H1 (cell line): ENCODE measurements around the gene PANX1. TPM values are rescaled to one million over a fixed set of nuclear protein-coding genes. Genes with fewer than 3 reads are reported as not detected.

Experiments used
- CTCF ChIA-PET: fragments of 300-600 bp; sonication (Branson Sonifier 250); formaldehyde crosslinking; loops from one replicate; lab custom pipeline; 2021; ENCODE audit not compliant: partially characterized antibody; lab: Charles Lee
- POLR2A ChIA-PET: fragments of 300-600 bp; sonication (Branson Sonifier 250); formaldehyde crosslinking; loops from one replicate; lab custom pipeline; 2021; ENCODE audit warnings: inconsistent platforms; ENCODE audit not compliant: partially characterized antibody; lab: Charles Lee
- DNase-seq, 2 experiments: peaks; one replicate each; pipeline versions ENCODE4 v3.0.0 to v3.0.0-alpha.2; 2010 to 2022; ENCODE audit warnings: low spot score in 2 of 2, low read depth in 1 of 2, mixed read lengths in 1 of 2
- FAIRE-seq: peaks from 2 replicates; lab custom pipeline; 2011; peaks lifted over from hg19 to GRCh38; lab: Jason Lieb, UNC
- H2AFZ ChIP-seq: 2 replicates; pipeline ENCODE4 v1.8.1; 2012; ENCODE audit warnings: low read length, inconsistent platforms
- H2AK5ac ChIP-seq: 2 replicates; pipeline ENCODE4 v1.6.1; 2013; ENCODE audit warnings: low read depth, low read length
- H2BK120ac ChIP-seq: replicated peaks from 2 replicates; pipeline ENCODE3; 2013; ENCODE audit warnings: low read depth, low read length, inconsistent platforms
- H2BK12ac ChIP-seq: 2 replicates; pipeline ENCODE4 v1.6.1; 2013; ENCODE audit warnings: low read depth, low read length
- H2BK15ac ChIP-seq: 2 replicates; pipeline ENCODE4 v1.6.1; 2013; ENCODE audit warnings: low read length
- H2BK20ac ChIP-seq: 2 replicates; pipeline ENCODE4 v1.6.1; 2013; ENCODE audit warnings: low read length
- H2BK5ac ChIP-seq: 2 replicates; pipeline ENCODE4 v1.6.1; 2013; ENCODE audit warnings: low read depth, low read length
- H3K14ac ChIP-seq: 2 replicates; pipeline ENCODE4 v1.6.1; 2013; ENCODE audit warnings: inconsistent platforms; ENCODE audit not compliant: insufficient read length
- H3K18ac ChIP-seq: 2 replicates; pipeline ENCODE4 v1.6.1; 2013; ENCODE audit warnings: low read length; ENCODE audit errors: extremely low read depth
- H3K23ac ChIP-seq: 2 replicates; pipeline ENCODE4 v1.6.1; 2013; ENCODE audit warnings: inconsistent platforms; ENCODE audit not compliant: insufficient read length
- H3K23me2 ChIP-seq: 2 replicates; pipeline ENCODE4 v1.6.1; 2013; ENCODE audit warnings: low read depth, low read length
- H3K27ac ChIP-seq: 2 replicates; pipeline ENCODE4 v1.6.1; 2011; ENCODE audit warnings: low read depth, low read length, inconsistent platforms
- H3K27me3 ChIP-seq, 4 experiments: replicated peaks in 1 of 4; 1 replicate in 1 of 4; 2 replicates in 3 of 4; pipeline versions ENCODE4 v1.6.1 to v1.8.1; 2011 to 2013; ENCODE audit warnings: low read length in 3 of 4, mild to moderate bottlenecking in 3 of 4, inconsistent platforms in 2 of 4, mixed read lengths in 2 of 4, moderate library complexity in 1 of 4; ENCODE audit not compliant: control insufficient read depth in 3 of 4, insufficient read depth in 3 of 4; ENCODE audit errors: extremely low read depth in 1 of 4
- H3K36me3 ChIP-seq, 4 experiments: 2 replicates each; pipeline versions ENCODE4 v1.6.1 to v1.8.1; 2011 to 2013; ENCODE audit warnings: mild to moderate bottlenecking in 4 of 4, low read length in 3 of 4, moderate library complexity in 2 of 4, control low read depth in 1 of 4, inconsistent platforms in 1 of 4; ENCODE audit not compliant: insufficient read depth in 4 of 4, control insufficient read depth in 2 of 4
- H3K4ac ChIP-seq: replicated peaks from 2 replicates; pipeline ENCODE3; 2013; ENCODE audit warnings: low read length, low read depth, mixed read lengths, inconsistent platforms; ENCODE audit not compliant: insufficient read length
- H3K4me1 ChIP-seq, 4 experiments: replicated peaks in 1 of 4; 1 replicate in 1 of 4; 2 replicates in 3 of 4; pipeline versions ENCODE4 v1.6.1 to v1.8.1; 2011 to 2013; ENCODE audit warnings: low read length in 3 of 4, inconsistent platforms in 2 of 4, mixed read lengths in 1 of 4; ENCODE audit not compliant: insufficient read depth in 4 of 4, control insufficient read depth in 3 of 4
- H3K4me2 ChIP-seq, 2 experiments: 2 replicates each; pipeline versions ENCODE4 v1.6.1 to v1.8.1; 2011 to 2013; ENCODE audit warnings: low read depth in 2 of 2, low read length in 2 of 2, control low read depth in 1 of 2, inconsistent platforms in 1 of 2, mild to moderate bottlenecking in 1 of 2; ENCODE audit not compliant: insufficient read depth in 1 of 2
- H3K4me3 ChIP-seq, 4 experiments: fragments of 200-600, 300-600 bp in 1 of 4; sonication (generic), shearing (Covaris generic), sonication (Bioruptor Twin) in 1 of 4; 2 replicates each; pipeline versions ENCODE4 v1.5.1 to v1.8.1; 2011 to 2016; ENCODE audit warnings: low read length in 4 of 4, low read depth in 3 of 4, control low read depth in 2 of 4, inconsistent platforms in 2 of 4, mild to moderate bottlenecking in 2 of 4, mixed read lengths in 1 of 4, moderate library complexity in 1 of 4; ENCODE audit not compliant: insufficient read depth in 2 of 4; ENCODE audit errors: extremely low read depth in 1 of 4
- H3K56ac ChIP-seq: replicated peaks from 2 replicates; pipeline ENCODE3; 2013; ENCODE audit warnings: low read depth, mild to moderate bottlenecking, mixed read lengths, low read length, inconsistent platforms; ENCODE audit not compliant: insufficient read length
- H3K79me1 ChIP-seq: 2 replicates; pipeline ENCODE4 v1.6.1; 2013; ENCODE audit warnings: low read depth, low read length, control low read depth
- H3K79me2 ChIP-seq, 2 experiments: 2 replicates each; pipeline versions ENCODE4 v1.6.1 to v1.8.1; 2012 to 2013; ENCODE audit warnings: low read length in 2 of 2, mild to moderate bottlenecking in 2 of 2, inconsistent platforms in 1 of 2; ENCODE audit not compliant: insufficient read depth in 2 of 2, control insufficient read depth in 1 of 2
- H3K9ac ChIP-seq, 4 experiments: replicated peaks in 1 of 4; 1 replicate in 1 of 4; 2 replicates in 3 of 4; pipeline versions ENCODE4 v1.6.1 to v1.8.1; 2011 to 2013; ENCODE audit warnings: low read depth in 3 of 4, low read length in 3 of 4, control low read depth in 2 of 4, mild to moderate bottlenecking in 2 of 4, moderate library complexity in 2 of 4, inconsistent platforms in 1 of 4; ENCODE audit errors: extremely low read depth in 1 of 4
- H3K9me3 ChIP-seq, 2 experiments: 2 replicates each; pipeline versions ENCODE4 v1.6.1 to v1.8.1; 2012 to 2013; ENCODE audit warnings: mild to moderate bottlenecking in 2 of 2, moderate library complexity in 2 of 2, control low read depth in 1 of 2, inconsistent platforms in 1 of 2, low read depth in 1 of 2, low read length in 1 of 2, mixed read lengths in 1 of 2; ENCODE audit not compliant: insufficient read depth in 2 of 2
- H4K20me1 ChIP-seq, 2 experiments: replicated peaks in 1 of 2; 2 replicates each; pipeline versions ENCODE3 to v1.8.1; 2011 to 2013; ENCODE audit warnings: inconsistent platforms in 2 of 2, low read length in 2 of 2, mild to moderate bottlenecking in 1 of 2; ENCODE audit not compliant: insufficient read depth in 2 of 2, control insufficient read depth in 1 of 2
- H4K5ac ChIP-seq: 2 replicates; pipeline ENCODE4 v1.6.1; 2013; ENCODE audit warnings: low read length, low read depth, mixed read lengths, inconsistent platforms; ENCODE audit not compliant: insufficient read length
- H4K8ac ChIP-seq: 2 replicates; pipeline ENCODE4 v1.8.0; 2013; ENCODE audit warnings: mild to moderate bottlenecking, moderate library complexity, low read length, inconsistent platforms; ENCODE audit not compliant: insufficient read depth; ENCODE audit errors: extremely low read depth
- H4K91ac ChIP-seq: replicated peaks from 2 replicates; pipeline ENCODE3; 2013; ENCODE audit warnings: low read length, mixed read lengths, inconsistent platforms; ENCODE audit not compliant: insufficient read length
- ATF2 ChIP-seq: IDR thresholded peaks from 2 replicates; pipeline ENCODE4 v1.6.1; 2012; ENCODE audit warnings: low read length, inconsistent platforms
- CBX5 ChIP-seq: fragments of 300-800, 300-1000 bp; sonication (generic); IDR thresholded peaks from 2 replicates; pipeline ENCODE4 v1.7.1; 2016; ENCODE audit warnings: antibody characterized with exemption, low read length, low read depth
- CBX8 ChIP-seq: fragments of 300-800, 300-1000 bp; sonication (generic); IDR thresholded peaks from 2 replicates; pipeline ENCODE4 v1.7.1; 2016; ENCODE audit warnings: low read depth, low read length, borderline replicate concordance
- EP300 ChIP-seq, 2 experiments: IDR thresholded peaks; 1 replicate in 1 of 2; 2 replicates in 1 of 2; pipeline ENCODE4 v1.6.1; 2011 to 2012; ENCODE audit warnings: low read depth in 2 of 2, low read length in 2 of 2, mild to moderate bottlenecking in 2 of 2, borderline replicate concordance in 1 of 2, inconsistent platforms in 1 of 2, moderate library complexity in 1 of 2
- EZH2 ChIP-seq: fragments of 200-600 bp; sonication (generic); IDR thresholded peaks from 2 replicates; pipeline ENCODE4 v1.7.1; 2012; ENCODE audit warnings: low read depth, mild to moderate bottlenecking, moderate library complexity, low read length, inconsistent platforms; ENCODE audit not compliant: severe bottlenecking
- GABPA ChIP-seq: IDR thresholded peaks from 2 replicates; pipeline ENCODE4 v1.6.1; 2011; ENCODE audit warnings: mild to moderate bottlenecking, low read length, moderate library complexity, borderline replicate concordance; ENCODE audit not compliant: insufficient read depth
- GTF2F1 ChIP-seq: IDR thresholded peaks from 2 replicates; pipeline ENCODE4 v1.6.1; 2012; ENCODE audit warnings: low read depth, low read length, improper control_type of control experiment, borderline replicate concordance
- JUN ChIP-seq: IDR thresholded peaks from 2 replicates; pipeline ENCODE4 v1.6.1; 2011; ENCODE audit warnings: low read depth, mild to moderate bottlenecking, improper control_type of control experiment, low read length
- KDM4A ChIP-seq: IDR thresholded peaks from one replicate; pipeline ENCODE4 v1.7.1; 2012; ENCODE audit warnings: low read depth, mild to moderate bottlenecking, moderate library complexity, low read length, inconsistent platforms; ENCODE audit not compliant: severe bottlenecking
- SP2 ChIP-seq: IDR thresholded peaks from 2 replicates; pipeline ENCODE4 v1.6.1; 2012; ENCODE audit warnings: mild to moderate bottlenecking, low read length, inconsistent platforms
- TCF12 ChIP-seq: IDR thresholded peaks from 2 replicates; pipeline ENCODE4 v1.6.1; 2011; ENCODE audit warnings: low read depth, mild to moderate bottlenecking, low read length
- YY1 ChIP-seq: IDR thresholded peaks from 2 replicates; pipeline ENCODE4 v1.6.1; 2011; ENCODE audit warnings: low read depth, mild to moderate bottlenecking, low read length
- WGBS, 2 experiments: shearing (Covaris generic) in 1 of 2; methylation state at CpG; one replicate each; pipeline versions ENCODE4 v1.1.6 to v1.1.7; 2013 to 2015; ENCODE audit warnings: low lambda C conversion rate in 2 of 2, mixed read lengths in 2 of 2, inconsistent platforms in 1 of 2, low coverage in 1 of 2, missing lambda C conversion rate in 1 of 2; ENCODE audit not compliant: insufficient replicate concordance in 2 of 2, insufficient coverage in 1 of 2, insufficient read length in 1 of 2; ENCODE audit errors: extremely low coverage in 1 of 2, missing lambda C conversion rate in 1 of 2; 5-methylcytosine and 5-hydroxymethylcytosine counted together
- polyA plus RNA-seq, 7 experiments: library from polyadenylated mRNA; depleted of rRNA in 3 of 7; stranded (reverse) in 5 of 7; unstranded in 2 of 7; fragments of >200 nt in 5 of 7; fragments of 200-250 nt in 2 of 7; gene quantifications; 1 replicate in 5 of 7; 2 replicates in 1 of 7; 4 replicates in 1 of 7; pipeline versions ENCODE4 v1.2.1 to v1.2.3, GENCODE V29; 2011 to 2013; ENCODE audit warnings: missing spikeins in 2 of 7, mixed read lengths in 2 of 7
- total RNA-seq: library from RNA; stranded (reverse); fragmentation: NEBNext Ultra II Directional; extraction: Animal tissue kit (Norgen Biotek cat#: 25700); gene quantifications from 2 replicates; pipeline ENCODE4 v1.2.1, GENCODE V29; 2021

Gene PANX1
- total and polyA plus RNA-seq, 2 of the 8 experiments (the other 6 are each of a cell fraction or from before 2014, with no cell fraction given), result 15.9 to 35.2 TPM

DNA sequence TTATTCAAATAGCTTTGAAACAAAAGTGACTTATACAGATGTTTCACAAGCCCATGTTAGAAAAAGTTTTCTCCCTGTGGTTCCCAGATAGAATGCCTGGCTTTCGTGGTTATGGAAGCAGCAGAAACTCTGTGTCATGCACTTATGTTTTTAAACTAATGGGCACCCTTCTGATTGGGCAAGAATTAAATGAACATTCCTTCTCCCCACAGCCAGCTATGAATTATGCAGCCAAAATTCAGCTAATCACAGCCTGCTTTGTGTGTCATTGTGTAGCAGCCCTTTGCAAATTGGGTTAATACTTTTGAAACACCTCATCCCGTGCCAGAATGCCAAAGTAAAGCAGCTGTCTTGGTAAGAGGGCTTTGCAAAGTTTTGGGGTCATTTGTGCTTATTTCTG lies 46.9 kb downstream of the PANX1 start:
- Histone ChIP-seq H4K91ac (no peak overlapping the region), H2BK12ac (no peak overlapping the region), H3K79me2 (peaks cover 14 to 82% of the 10 kb centered on the region in 2 experiments), H3K27me3 (no peaks in the 10 kb centered on the region), H4K20me1 (peaks cover 8 to 17% of the 10 kb centered on the region in 2 experiments), H2AFZ (no peak overlapping the region), H2AK5ac (no peak overlapping the region), H2BK20ac (no peak overlapping the region), H4K8ac (no peak overlapping the region), H3K4me3 (no peak overlapping the region), H3K4ac (no peak overlapping the region), H2BK120ac (no peak overlapping the region), H3K9me3 (no peaks in the 10 kb centered on the region), H3K27ac (no peak overlapping the region), H2BK15ac (no peak overlapping the region), H3K23me2 (no peaks in the 10 kb centered on the region), H4K5ac (no peak overlapping the region), H3K79me1 (peaks cover 33% of the 10 kb centered on the region), H3K4me1 (peaks cover 2 to 4% (median 3%) of the 10 kb centered on the region in 4 experiments; a peak in 2 of 7 replicates), H3K9ac (no peak overlapping the region), H2BK5ac (no peak overlapping the region), H3K36me3 (peaks cover 10 to 33% (median 22%) of the 10 kb centered on the region in 4 experiments; a peak in 7 of 8 replicates), H3K56ac (no peak overlapping the region), H3K18ac (no peak overlapping the region), H3K14ac (no peak overlapping the region), H3K23ac (no peak overlapping the region), H3K4me2 (no peak overlapping the region)
- WGBS, 2 experiments, result 85% methylated on average over 2 of the region's 2 CpGs; no CpG with 5 or more reads in 1 of the 2 experiments
- no peak for FAIRE-seq
- CTCF ChIA-PET, result interaction anchor here (1.0 to 10.2 kb wide), 4 partner anchors 8 to 280 kb away, joined by 4 to 127 read pairs (median 10); no protein-coding TSS in a partner anchor
- POLR2A ChIA-PET, result no interaction called here
- DNase-seq, result no peak
- TF ChIP-seq EP300 (IDR thresholded peaks at IDR 0.05; ENCODE audit: borderline replicate concordance in 1 of 2, low read depth in 2 of 2, low read length in 2 of 2) (no peak), EZH2 (no peak), TCF12 (no peak), GABPA (no peak), YY1 (no peak), JUN (no peak), SP2 (no peak), GTF2F1 (no peak), KDM4A (no peak), CBX8 (no peak), ATF2 (no peak), CBX5 (no peak)
